ENCODE measurements around the gene SNX5.

Gene SNX5

GRCh38 chr20:17968366-17969277, at the start of gene SNX5, which contains the start of gene MGME1:
Gene SNX5 (minus strand): TSS chr20:17968794. CDS start chr20:17968425, 369 bp downstream.
Gene MGME1 (plus strand): TSS chr20:17969018. CDS start chr20:17969860, 842 bp downstream.
- DNase-seq (ENCODE audit: low read depth) = peak; percentile 99

- no peak for DNase-seq (ENCODE audit: low read depth)
Measured at GRCh38 chr20:18018100-18018499, 49.5 kb upstream of the SNX5 start.

GRCh38 chr20:18016772-18017171, 48.2 kb upstream of the SNX5 start:
- no peak for DNase-seq (ENCODE audit: low read depth)

- DNase-seq (ENCODE audit: low read depth) = no peak
Measured at GRCh38 chr20:18014411-18014810, 45.8 kb upstream of the SNX5 start.

- no peak for DNase-seq (ENCODE audit: low read depth)
Measured at GRCh38 chr20:18012901-18013300, 44.3 kb upstream of the SNX5 start.

- no peak for DNase-seq (ENCODE audit: low read depth)
Measured at GRCh38 chr20:18011951-18012645, 43.5 kb upstream of the SNX5 start.

GRCh38 chr20:18011482-18011881, 42.9 kb upstream of the SNX5 start:
- DNase-seq (ENCODE audit: low read depth) = no peak

GRCh38 chr20:18009116-18009515, 40.5 kb upstream of the SNX5 start:
- no peak for DNase-seq (ENCODE audit: low read depth)

GRCh38 chr20:18007534-18008292, 39.1 kb upstream of the SNX5 start:
- DNase-seq (ENCODE audit: low read depth) = no peak

- no peak for DNase-seq (ENCODE audit: low read depth)
Measured at GRCh38 chr20:18006684-18007083, 38.1 kb upstream of the SNX5 start.

- DNase-seq (ENCODE audit: low read depth) = no peak
Measured at GRCh38 chr20:18005990-18006364, 37.4 kb upstream of the SNX5 start.

GRCh38 chr20:18005170-18005989, 36.8 kb upstream of the SNX5 start:
- no peak for DNase-seq (ENCODE audit: low read depth)

- DNase-seq (ENCODE audit: low read depth) = no peak
Measured at GRCh38 chr20:18004384-18005031, 35.9 kb upstream of the SNX5 start.

- no peak for DNase-seq (ENCODE audit: low read depth)
Measured at GRCh38 chr20:18003897-18004296, 35.3 kb upstream of the SNX5 start.

GRCh38 chr20:18001131-18001921, 32.7 kb upstream of the SNX5 start:
- DNase-seq (ENCODE audit: low read depth) = no peak

- DNase-seq (ENCODE audit: low read depth) = no peak
Measured at GRCh38 chr20:17999566-17999965, 31.0 kb upstream of the SNX5 start.

GRCh38 chr20:17998446-17998845, 29.9 kb upstream of the SNX5 start:
- DNase-seq (ENCODE audit: low read depth) = no peak

GRCh38 chr20:17995967-17996819, 27.6 kb upstream of the SNX5 start:
- DNase-seq (ENCODE audit: low read depth) = no peak

- DNase-seq (ENCODE audit: low read depth) = no peak
Measured at GRCh38 chr20:17993546-17993945, 25.0 kb upstream of the SNX5 start.

All from activated T-helper 9 cell treated with anti-CD3 and anti-CD28 coated beads, Interleukin-2, amount 50 U/mL, for 16 hours (primary cell).